Raji (cell line): ENCODE data around the gene STK39.

Source experiments
- POLR2A ChIP-seq: IDR thresholded peaks from 2 replicates; pipeline ENCODE4 v1.6.1; 2011; ENCODE audit warnings: low read depth, low read length, control low read depth; ENCODE audit not compliant: insufficient read depth

The STK39 gene

DNA sequence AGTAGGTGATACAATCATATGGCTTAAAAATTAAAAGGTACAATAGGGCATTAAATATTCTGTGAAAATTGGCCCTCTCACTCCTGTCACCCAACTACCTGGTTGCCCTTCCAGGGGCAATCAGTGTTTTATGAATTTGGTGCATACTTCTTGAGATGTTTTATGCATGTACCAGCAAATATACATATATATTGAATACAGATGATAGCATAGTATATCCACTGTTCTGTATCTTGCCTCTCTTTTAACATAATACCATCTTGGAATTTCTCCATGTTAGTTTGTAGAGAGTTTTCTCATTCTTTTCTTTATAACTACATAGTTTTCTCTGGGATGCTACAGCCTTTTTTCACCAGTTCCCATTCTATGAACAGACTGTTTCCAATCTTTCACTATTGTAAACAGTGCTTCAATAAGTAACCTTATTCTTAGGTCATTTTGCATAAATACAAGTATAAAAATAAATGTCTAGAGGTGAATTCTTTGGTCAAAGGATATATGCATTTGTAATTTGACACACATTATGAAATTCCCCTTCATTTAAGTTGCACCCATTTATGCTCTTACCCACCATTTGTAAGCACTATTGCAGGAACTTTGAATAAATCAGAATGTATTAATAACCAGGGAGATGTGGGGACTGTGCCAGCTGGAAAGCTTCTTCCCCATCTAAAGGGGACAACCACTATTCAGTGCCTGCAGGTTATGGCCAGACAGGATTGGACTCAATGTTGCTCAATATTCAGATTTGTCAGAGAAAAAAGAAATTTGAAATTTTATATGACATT lies 225.4 kb downstream of the STK39 start:
- TF ChIP-seq POLR2A: no peak

DNA sequence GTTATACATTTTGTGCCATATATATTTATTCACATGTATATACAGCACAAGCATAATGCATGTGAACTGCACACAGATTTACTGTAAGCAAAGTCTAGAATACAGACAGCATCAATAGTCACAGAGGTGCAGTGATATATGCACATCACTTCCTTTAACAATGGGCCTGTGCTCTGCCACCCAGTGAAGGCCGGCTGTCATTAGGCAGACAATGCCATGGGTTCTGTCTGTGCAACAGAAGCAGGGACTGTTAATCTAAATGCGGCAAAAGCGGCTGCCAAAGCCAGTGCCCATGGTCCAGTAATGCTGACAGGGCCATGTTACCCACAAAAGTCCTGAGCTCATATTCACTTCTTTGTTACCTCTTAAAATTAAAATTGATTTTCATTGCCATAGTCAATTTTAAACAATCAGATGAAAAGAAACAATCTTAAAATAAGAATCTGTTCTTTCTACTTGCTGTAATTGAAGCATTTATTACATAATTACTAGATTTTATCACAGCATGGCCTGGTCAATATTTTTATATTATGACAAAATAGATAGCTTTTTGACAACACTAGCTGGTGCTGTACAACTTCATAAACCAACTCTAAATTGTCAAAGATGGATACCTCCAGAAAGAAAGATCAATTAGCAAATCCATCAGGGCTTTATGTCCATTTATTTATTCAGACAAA lies 232.0 kb downstream of the STK39 start:
- TF ChIP-seq POLR2A: no peak

DNA sequence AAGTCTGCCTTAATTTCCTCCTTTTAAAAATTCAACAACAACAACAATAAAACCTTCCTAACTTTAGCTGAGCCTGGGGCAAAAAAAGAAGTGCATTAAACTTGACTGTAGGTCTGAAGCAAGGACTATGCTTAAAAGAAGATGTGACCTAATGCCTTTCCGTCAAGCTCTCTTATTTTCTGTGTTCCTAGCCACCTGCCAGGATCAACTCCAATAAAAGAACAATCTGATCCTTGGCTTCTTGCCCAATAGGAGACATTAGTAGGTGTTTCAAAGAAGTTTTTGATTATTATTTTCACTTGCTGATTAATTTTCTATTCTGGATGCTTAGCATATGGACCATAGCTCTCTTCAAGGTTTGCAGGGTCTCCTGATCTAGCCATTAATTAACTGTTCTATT lies 237.5 kb downstream of the STK39 start:
- no peak for TF ChIP-seq POLR2A

DNA sequence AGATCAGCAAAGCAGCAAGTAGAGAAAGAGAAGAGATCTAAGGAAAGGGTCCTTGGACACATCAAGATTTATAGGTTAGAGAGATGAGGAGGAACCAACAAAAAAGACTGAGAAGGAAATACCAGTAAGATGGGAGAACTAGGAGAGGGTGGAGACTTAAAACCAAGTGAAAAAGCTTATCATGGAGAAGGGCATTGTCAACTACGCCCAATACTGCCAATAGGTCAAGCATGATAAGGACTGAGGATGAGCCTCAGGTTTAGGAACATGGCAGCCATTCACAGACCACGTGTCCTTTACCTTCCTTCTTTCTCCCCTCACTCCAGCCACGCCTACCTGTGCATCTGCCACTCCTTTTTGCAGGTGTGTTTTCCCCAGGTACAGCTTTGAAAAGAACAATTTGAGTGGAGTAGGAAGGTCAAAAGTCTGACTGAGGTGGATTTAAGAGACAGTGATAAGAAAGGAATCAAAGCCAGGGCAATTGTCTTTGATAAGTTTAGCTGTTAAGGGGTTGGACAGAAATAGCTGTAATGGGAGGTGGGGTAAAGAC lies 238.7 kb downstream of the STK39 start:
- no peak for TF ChIP-seq POLR2A

DNA sequence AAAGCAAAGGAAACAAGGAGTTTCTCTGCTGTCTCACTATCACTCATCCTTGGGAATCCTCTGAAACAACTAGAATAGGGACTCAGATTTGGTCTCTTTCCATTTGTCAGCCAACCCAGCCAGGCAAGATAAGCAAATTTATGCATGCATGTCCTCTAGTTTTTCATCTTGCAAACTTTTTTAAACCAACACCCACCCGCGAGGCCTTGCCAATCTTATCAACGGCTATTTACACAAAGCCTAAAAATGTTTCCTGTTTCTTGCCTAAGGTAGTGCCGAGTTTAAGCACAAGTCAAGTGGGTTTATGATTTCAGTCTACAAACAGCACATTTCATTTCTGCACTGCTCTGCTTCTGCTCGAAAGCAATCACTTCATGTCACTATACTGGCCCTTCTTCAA lies 240.9 kb downstream of the STK39 start:
- TF ChIP-seq POLR2A: no peak

DNA sequence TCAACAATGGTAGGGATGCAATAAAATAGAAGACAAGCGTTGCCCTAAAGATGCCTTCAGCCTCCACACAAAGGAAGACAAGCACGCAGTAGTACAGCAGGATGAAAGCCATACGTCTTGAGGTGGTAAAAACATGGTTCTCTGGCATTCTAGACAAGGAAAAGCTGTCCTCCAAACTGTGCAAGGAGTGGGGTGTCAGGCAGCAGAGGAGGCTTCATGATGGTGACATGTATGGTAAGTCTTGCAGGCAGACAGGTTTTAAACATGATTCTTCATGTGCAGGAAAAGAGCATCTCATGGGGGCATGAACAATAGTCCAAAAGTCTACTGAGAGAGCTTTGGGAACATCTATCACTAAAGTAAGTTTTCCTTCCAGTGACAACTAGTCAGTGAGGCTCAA lies 241.8 kb downstream of the STK39 start:
- no peak for TF ChIP-seq POLR2A

DNA sequence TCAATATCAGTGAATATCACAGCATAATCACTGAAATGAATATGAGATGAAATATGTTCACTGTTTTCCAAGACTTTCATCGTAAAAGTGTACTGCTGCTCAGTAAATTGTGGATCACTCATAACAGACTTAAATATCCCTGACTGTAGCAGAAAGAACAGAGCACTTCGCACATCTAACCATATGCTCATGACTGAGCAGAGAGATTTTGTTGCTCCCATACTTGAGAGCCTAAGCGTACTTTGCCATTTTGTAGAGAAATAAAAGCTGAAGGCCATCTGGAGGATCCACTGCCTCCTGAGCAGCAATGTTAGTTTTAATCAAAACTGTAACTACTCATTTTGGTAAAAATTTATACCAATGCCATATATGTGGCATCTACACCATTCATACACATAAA lies 243.5 kb downstream of the STK39 start:
- no peak for TF ChIP-seq POLR2A

DNA sequence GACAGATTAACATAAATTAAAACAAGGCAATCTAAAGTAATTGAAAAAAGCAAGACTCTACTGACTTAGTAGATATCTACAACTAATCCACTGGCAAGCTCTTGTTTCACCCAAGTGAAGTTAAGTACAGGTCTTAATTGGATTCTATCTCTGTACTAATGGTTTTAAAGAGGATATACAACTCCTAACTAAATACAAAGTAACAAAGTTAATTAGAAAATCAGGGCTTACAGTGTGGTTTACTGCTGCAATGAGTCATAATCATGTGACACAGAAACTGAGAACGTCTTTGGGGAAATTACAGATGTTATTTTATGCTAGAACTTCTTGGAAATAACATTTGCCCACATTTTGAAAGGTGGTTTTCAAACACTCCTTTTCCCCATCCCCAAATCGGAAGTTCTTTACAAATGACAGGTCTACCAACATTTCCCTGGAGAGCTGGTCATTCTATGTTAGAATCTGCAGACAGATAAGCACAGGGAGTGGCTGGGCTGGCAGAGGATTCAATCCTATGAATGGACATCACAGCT lies 245.3 kb downstream of the STK39 start:
- no peak for TF ChIP-seq POLR2A

DNA sequence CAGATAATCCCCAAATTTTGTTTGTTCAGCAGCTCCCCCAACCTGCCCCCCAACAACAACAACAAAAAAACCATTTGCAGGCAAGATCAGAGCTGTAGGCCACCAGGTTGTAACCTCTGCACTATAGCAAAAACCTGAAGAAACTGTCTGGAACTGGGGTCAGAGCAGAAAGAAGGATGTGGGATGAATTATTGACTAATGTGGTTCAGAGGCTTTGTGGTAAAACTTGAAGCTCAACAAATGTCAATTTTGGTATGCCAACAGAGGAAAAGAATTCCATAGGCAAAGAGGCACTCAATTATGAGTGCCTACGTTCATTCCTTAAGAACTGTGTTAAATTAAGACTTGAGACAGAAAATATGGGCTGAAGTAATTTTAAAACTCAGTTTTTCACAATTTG lies 255.1 kb downstream of the STK39 start:
- TF ChIP-seq POLR2A: no peak

DNA sequence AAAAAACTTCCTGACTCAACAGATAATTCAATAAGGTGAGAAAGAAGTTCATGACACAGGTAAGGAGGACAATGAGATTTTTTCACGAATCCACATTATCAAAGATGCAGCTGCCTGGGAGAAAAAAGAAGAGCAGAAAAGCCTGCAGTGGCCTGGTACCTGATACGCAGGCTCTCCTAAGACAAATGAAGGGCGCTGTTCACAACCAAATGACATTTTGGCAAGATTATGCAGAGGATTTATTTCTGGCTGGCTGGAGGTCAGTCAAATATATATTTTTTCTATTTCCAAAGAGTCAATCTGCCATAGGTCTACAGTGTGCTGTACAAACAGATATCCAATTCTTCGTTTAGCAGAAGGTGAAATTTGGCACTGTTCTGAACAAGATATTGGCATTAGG lies 257.3 kb downstream of the STK39 start:
- no peak for TF ChIP-seq POLR2A

DNA sequence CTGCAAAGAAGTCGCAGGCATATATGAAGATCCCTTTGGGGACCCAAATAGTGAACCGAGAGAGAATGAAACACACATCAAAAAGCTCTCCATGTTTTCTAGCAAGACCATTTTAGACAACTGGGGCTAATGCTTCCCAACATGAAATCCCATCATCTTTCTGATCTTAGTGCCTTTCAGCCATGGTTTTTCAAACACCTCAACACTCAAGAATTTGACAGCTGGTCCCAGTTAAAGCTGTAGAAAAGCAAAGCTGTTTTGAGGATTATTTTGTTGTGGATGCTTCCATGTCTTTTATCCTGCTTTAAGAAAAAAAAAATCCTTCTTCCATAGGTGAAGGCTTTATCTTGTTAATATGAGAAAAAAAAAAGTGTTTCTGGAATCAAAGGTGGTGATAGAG lies 259.1 kb downstream of the STK39 start:
- no peak for TF ChIP-seq POLR2A

DNA sequence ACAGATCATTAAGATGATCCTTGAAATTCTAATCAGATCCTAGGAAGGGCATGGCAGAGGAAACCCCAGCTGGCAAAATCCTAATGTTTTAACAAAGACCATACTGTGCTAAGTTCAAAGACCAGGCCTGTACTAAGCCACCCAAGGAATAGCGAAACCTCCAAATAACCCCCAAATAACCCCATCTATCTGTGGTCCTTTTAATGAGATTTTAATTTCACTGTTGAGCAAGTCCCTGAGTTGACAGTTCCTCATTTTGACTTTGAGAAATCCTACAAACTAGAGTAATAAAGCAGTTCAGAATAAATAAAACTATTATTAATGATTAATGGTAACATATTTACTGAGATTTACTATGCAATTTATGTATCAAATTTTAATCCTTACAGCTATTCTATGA lies 259.8 kb downstream of the STK39 start:
- no peak for TF ChIP-seq POLR2A

DNA sequence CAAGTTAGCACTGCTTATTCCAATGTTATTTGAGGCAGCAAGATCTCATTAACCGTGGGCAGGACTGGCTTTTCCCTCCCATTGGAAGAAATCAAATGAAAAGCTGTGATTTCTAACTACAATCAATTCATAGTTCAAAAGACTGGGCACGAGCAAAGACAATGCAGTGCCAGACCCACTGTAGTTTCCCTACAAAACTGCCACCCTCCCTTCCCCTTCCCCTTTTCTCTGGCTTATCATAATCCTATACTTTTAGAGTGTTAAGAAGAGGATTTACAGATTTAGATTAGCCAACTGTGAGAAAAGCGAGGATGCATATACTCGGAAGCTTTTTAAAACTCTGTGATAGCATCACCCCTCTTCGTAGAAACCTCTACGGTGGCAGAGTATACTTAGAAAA lies 260.4 kb downstream of the STK39 start:
- no peak for TF ChIP-seq POLR2A

DNA sequence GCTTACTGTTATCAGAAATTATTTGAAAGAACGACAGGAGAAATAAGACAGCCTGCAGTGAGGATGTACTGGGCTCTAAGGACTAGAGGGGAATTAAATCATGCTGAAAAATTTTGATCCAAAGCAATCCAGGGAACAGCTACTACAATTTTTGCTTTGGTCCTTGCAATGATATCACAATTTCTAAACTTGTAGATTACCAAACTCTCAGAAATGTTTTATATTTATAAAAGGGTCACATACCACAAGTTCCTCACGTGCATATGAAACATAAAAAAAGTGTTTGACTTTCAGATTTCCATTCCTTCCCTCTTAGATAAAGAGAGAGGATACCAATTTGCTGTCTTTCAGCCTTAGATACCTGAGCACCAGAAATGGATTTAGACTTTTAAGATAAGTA lies 261.2 kb downstream of the STK39 start:
- no peak for TF ChIP-seq POLR2A

DNA sequence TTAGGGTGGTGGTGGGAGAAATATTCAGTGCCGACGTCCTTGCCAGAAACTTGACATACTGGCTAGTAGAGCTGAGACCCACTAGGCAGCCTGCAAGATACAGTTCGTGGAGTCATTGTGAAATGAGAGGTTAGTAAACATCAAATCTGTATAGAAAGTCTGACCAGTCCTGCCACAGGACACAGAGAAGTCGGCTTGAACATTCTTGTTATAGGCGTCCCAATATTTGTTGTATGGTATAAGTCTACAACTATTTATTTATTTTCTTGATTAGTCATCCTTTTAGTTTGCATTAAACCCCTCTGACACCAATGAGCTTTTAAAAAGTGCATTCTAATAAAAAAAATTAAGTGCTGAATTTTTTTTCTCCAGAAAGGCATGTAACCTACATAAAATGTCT lies 265.4 kb downstream of the STK39 start:
- no peak for TF ChIP-seq POLR2A

DNA sequence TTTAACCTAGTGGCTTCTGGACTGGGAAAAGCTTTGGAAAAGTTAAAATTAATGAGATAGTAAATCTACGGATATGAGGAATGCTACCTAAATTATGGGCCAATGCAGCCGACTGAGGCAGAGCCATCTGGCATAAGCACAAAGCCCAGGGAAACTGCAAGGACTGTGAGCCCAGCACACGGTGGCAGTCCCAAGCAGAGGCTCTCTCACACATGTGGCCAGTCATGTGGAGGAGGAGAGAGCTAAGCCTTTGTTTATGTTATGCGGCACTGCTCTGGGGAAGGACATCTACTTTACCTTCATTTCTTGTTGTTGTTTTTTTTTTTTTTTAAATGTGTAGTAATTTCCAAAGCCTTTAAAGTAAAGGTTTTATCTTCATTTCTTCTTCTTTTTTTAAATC lies 267.0 kb downstream of the STK39 start:
- no peak for TF ChIP-seq POLR2A

DNA sequence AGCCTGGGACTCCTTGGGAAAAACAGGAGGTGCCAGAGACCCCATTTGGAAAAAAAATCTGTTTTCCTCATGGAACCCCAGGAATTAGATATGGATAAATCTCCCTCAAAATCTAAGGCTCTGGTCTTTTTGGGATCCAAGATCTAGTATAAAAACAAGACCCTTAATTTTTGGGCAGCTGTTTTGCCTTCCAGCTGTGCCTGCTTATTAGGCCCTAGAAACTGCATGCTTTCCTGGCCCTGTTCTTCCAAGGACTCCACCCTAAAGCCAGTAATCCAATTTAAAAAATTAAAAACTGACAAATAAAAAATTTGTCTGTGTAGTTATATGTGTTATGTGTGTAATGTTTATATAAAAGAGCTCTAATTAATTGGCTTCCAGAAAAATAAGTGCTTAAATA lies 274.6 kb downstream of the STK39 start:
- TF ChIP-seq POLR2A: no peak

DNA sequence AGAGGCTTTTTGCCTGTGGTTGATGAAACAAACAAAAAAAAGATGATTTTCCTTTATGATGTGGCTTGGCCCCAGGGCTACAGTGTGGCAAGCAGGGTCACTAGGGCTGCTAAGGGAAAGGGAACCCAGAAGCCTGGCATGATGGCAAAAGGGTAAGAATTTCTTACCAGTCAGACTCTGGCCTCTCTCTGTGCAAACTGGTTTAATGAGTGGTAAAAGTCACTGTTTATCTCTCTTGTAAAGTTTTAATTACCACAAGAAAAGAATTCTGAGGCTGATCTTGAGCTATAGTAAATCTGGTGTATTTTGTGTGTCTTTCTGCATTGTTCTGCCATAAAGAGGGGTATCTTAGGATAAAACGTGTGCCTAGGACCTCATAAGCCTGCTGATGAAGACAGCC lies 275.4 kb downstream of the STK39 start:
- TF ChIP-seq POLR2A: no peak
